ENCODE measurements around the gene LIN37.
"Not testable (repeated sequence)": the region's sequence is repeated elsewhere in the genome, so short reads cannot be mapped to it uniquely, and the experiment has no call there.

LIN37 gene

DNA sequence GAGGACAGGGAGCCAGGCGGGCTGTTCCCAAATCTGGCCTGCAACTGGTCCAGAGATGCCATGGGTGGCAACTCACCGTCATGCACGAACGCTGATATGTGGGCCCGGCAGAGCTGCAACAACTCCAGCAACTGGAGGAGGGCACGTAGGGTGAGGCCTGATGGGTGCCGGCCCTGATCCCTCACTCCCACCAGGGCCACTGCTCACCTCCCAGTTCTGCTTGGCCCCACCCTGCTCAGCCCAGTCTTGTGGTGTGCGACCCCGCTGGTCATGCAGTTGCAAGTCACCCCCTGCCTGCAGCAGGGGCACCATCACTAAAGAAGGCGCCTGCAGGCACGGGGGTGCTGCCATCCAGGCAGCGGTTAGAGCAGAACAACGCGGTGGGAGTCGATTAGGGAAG, 43.9 kb downstream of the LIN37 start:
- no peak for DNase-seq

DNA sequence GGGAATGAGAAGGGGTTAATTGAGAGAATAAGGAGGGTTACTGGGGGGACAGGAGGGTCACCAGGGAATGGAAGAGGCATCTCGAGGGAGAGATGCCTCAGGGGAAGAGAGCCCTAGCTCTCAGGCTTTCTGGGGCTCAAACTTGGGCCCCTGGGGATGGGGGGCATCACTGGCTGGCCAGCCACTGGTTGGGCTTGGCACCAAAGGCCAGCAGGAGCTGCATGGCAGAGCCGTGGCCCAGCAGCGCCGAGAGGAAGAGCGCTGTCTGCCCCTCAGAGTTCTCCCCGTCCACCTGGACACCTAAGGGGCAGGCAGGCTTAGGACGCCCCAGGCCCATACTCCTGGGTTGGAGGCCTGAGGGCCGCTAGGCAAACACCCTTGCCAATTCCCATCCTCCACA, 44.5 kb downstream of the LIN37 start:
- DNase-seq: no peak

DNA sequence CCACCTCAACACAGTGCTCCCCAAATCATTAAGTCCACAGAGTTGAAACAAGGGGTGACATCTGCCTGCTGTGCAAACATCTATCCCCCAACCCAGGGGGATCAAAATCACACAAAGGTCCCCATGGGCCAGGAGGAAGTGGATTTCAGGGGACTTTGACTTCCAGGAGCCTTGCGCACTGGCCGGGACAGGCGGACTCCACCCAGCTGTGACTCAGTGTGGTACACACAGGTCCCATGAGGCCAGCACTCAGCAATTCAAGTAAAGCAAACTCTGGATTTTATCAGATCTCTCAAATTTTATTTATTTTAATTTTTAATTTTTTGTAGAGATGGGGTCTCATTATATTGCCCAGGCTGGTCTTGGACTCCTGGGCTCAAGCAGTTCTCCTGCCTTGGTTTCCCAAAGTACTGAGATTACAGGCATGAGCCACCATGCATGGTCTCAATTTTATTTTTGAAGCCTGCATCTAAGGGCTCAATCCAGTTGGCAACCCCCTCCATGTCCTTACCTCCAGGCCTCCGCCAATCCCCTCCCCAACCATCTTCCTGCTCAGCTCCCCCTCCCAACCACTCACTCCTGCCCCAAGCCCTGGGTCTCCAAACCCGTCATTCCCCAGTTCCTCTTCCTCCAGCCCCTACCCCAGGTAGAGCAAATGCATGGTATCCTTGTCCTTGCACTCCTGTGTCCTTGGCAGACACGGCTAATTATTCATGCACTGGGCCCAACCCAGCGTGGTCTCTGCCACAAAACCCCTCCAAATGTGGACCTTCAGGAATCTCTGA, 45.2 kb downstream of the LIN37 start:
- no peak for DNase-seq

DNA sequence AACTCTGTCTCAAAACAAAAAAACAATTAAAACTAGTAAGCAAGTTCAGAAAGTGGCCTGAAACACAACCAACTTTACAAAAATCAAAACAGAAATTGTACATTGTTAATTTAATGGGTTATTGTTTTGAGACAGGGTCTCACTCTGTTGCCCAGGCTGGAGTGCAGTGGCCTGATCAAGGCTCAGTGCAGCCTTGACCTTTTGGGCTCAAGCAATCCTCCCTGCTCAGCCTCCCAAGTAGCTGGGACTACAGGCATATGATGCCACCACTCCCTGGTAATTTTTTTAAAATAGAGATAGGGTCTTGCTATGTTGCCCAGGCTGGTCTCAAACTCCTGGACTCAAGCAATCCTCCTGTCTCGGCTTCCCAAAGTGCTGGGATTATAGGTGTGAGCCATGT, 47.2 kb downstream of the LIN37 start:
- not testable (repeated sequence) for DNase-seq

DNA sequence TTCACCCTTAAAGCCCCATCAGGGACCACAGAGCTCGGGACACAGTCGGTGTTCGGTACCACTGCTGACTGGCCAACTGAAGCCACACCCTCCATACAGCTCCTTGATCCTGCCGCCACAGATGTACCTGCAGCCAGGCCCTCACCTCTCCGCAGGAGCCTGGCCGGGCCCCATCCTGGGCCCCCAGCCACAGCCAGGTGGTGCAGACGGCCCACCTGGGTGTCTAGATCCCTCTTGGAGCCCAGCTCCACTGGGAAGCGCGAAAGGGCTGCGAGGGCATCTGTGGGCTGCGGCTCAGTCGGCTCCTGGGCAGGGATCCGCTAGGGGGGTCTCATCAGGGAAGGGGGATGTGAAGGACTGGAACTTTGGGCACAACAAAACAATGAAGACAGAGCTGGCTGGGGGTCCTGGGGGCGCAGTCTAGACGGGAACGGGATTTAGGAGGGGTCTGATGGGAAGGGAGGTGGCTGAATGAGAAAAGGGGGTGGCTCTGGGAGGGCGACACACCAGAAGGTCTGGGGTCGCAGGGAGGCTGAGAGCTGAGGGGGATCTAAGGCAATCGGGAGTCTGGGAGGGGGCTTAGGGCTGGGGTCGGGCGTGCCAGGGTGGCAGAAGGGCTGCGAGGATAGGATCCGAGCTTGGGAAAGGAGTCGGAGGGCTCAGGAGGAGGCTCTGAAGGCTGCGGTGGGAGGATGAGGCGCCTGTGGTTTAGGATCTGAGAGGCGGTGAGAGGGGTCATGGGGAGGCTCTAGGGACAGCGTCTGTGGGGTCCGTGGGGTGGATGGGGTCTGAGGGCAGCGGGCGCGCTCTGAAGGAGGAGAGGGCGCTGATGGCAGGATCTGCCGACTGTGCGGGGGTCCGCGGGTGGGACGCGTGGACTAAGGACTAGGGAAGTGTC, 48.5 kb downstream of the LIN37 start:
- DNase-seq: no peak

DNA sequence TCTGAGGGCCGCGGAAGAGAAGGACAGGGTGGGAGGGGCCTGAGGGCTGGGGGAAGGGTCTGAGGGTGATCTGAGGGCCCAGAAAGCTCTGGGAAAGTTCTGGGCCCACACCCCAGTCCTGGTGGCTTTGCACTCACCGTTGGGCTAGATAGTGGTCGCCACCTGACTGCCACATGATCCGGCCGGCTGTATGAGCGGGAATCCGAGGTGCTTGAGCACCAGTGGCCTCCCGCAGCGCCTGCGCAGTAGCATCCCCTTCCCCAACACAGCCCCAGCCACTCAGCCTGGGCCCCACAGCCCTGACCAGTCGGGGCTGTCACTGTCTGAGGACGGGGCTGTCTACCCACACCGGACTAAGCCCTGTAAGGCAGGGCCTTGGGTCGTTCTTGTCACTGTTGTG, 49.3 kb downstream of the LIN37 start:
- DNase-seq: peak; percentile 64

DNA sequence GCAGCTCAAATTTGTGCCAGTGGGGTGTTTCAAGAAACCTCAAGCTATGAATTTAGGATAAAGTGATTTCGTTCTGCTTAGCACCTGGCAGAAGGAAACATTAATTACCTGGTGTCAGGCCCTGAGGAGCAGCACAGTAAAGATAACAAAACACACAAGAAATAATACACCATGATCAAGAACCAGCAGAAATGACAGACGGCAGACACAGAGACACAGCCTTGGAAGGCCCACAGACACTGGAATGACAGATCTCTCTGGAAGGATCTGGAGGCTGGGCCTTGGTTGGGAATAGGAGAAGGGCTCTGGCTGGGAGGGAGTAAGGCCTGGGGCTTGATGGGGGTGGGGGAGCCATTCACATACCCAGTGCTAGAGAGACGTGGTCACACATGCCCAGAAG, 53.5 kb downstream of the LIN37 start:
- no peak for DNase-seq
